K562 (cell line): ENCODE data around the gene GGA2. TPM values are rescaled to one million over a fixed set of nuclear protein-coding genes. Genes with fewer than 3 reads are reported as not detected.

Experiments used
- ATAC-seq: fragments of 200-7000 bp; cut with Tn5 transposase; 3 replicates; pipeline ENCODE4 v1.9.1; 2020; ENCODE audit warnings: moderate library complexity
- BruUV-seq: library from RNA; stranded (reverse); fragments of 400-500 nt; replicated peaks from 2 replicates; lab custom pipeline; 2021; lab: Mats Ljungman, UMichigan
- CTCF ChIA-PET: fragments of 300-600 bp; formaldehyde crosslinking; extraction: SDS; loops from one replicate; lab custom pipeline; 2021; ENCODE audit warnings: low intra/inter-chr PET ratio; lab: Yijun Ruan, JAX
- POLR2A ChIA-PET: fragments of 300-600, 350-650 bp; sonication (Branson Sonifier 250); formaldehyde crosslinking; extraction: SDS; loops from one replicate; lab custom pipeline; 2021; ENCODE audit warnings: antibody characterized with exemption, inconsistent platforms; lab: Yijun Ruan, JAX
- DNase-seq, 4 experiments: peaks; one replicate each; pipeline versions ENCODE4 v3.0.0 to v3.0.0-alpha.2; 2011 to 2018; ENCODE audit warnings: low spot score in 3 of 4, mixed read lengths in 3 of 4; ENCODE audit errors: extremely low read depth in 1 of 4
- FAIRE-seq: peaks from 2 replicates; lab custom pipeline; 2011; peaks lifted over from hg19 to GRCh38; lab: Jason Lieb, UNC
- H2AFZ ChIP-seq: 2 replicates; pipeline ENCODE4 v1.6.0; 2011; ENCODE audit warnings: low read depth, low read length, control low read depth, inconsistent platforms
- H3K27ac ChIP-seq: fragments of 200-600 bp; 3 replicates; pipeline ENCODE4 v1.8.0; 2011; ENCODE audit warnings: low read depth, mild to moderate bottlenecking, control low read depth, inconsistent platforms, low read length, moderate library complexity, mixed read lengths; ENCODE audit errors: extremely low read depth
- H3K27me3 ChIP-seq, 2 experiments: fragments of 300-600 bp in 1 of 2; 2 replicates in 1 of 2; 3 replicates in 1 of 2; pipeline versions ENCODE4 v1.6.0 to v1.8.0; 2011; ENCODE audit warnings: inconsistent platforms in 2 of 2, low read length in 2 of 2, mild to moderate bottlenecking in 1 of 2, mixed read lengths in 1 of 2, moderate library complexity in 1 of 2; ENCODE audit not compliant: control insufficient read depth in 2 of 2, insufficient read depth in 2 of 2
- H3K36me3 ChIP-seq: fragments of 300-600 bp; 3 replicates; pipeline ENCODE4 v1.8.0; 2011; ENCODE audit warnings: mild to moderate bottlenecking, low read length, inconsistent platforms; ENCODE audit not compliant: control insufficient read depth, insufficient read depth
- H3K4me1 ChIP-seq, 2 experiments: fragments of 200-600 bp in 1 of 2; replicated peaks in 1 of 2; 2 replicates in 1 of 2; 3 replicates in 1 of 2; pipeline versions ENCODE4 v1.5.1 to v1.8.0; 2011; ENCODE audit warnings: inconsistent platforms in 2 of 2, low read length in 2 of 2, mild to moderate bottlenecking in 1 of 2, mixed read lengths in 1 of 2, moderate library complexity in 1 of 2; ENCODE audit not compliant: control insufficient read depth in 2 of 2, insufficient read depth in 2 of 2
- H3K4me2 ChIP-seq: 2 replicates; pipeline ENCODE4 v1.6.1; 2011; ENCODE audit warnings: low read length, control low read depth, inconsistent platforms, mixed read lengths; ENCODE audit not compliant: insufficient read depth
- H3K4me3 ChIP-seq: fragments of 200-600 bp; sonication (generic), shearing (Covaris generic); 2 replicates; pipeline ENCODE4 v1.5.1; 2016; ENCODE audit warnings: control low read depth, inconsistent platforms
- H3K79me2 ChIP-seq: fragments of 200-600 bp; 3 replicates; pipeline ENCODE4 v1.8.0; 2011; ENCODE audit warnings: low read length, inconsistent platforms; ENCODE audit not compliant: control insufficient read depth, insufficient read depth
- H3K9ac ChIP-seq, 2 experiments: 2 replicates each; pipeline versions ENCODE4 v1.6.0 to v1.6.1; 2011; ENCODE audit warnings: low read depth in 2 of 2, low read length in 2 of 2, control low read depth in 1 of 2, inconsistent platforms in 1 of 2, mild to moderate bottlenecking in 1 of 2, mixed read lengths in 1 of 2; ENCODE audit not compliant: insufficient read depth in 1 of 2
- H3K9me1 ChIP-seq: one replicate; pipeline ENCODE4 v1.6.0; 2011; ENCODE audit warnings: inconsistent platforms, mild to moderate bottlenecking, low read length, moderate library complexity; ENCODE audit not compliant: control insufficient read depth, insufficient read depth
- H3K9me3 ChIP-seq: replicated peaks from 2 replicates; pipeline ENCODE4 v1.5.1; 2011; ENCODE audit warnings: low read depth, low read length, inconsistent platforms; ENCODE audit not compliant: control insufficient read depth, insufficient read depth
- H4K20me1 ChIP-seq: replicated peaks from 2 replicates; pipeline ENCODE4 v1.6.1; 2011; ENCODE audit warnings: low read length, inconsistent platforms, mixed read lengths; ENCODE audit not compliant: control insufficient read depth, insufficient read depth
- BDP1 ChIP-seq: IDR thresholded peaks from 3 replicates; pipeline ENCODE4 v1.6.1; 2011; ENCODE audit not compliant: insufficient read length, insufficient read depth
- C11orf30 ChIP-seq: fragments of 450-650 bp; IDR thresholded peaks from 2 replicates; pipeline ENCODE4 v1.6.1; 2016; ENCODE audit warnings: low read depth, mild to moderate bottlenecking
- CUX1 ChIP-seq: fragments of 200-800 bp; sonication (Bioruptor generic); IDR thresholded peaks from 2 replicates; pipeline ENCODE4 v1.6.1; 2016; ENCODE audit warnings: missing genetic modification characterization, missing compliant biosample characterization
- EGR1 ChIP-seq: fragments of 450-650 bp; conservative IDR thresholded peaks from 2 replicates; pipeline ENCODE4 v1.6.1; 2017; ENCODE audit warnings: mild to moderate bottlenecking
- ELK1 ChIP-seq: sonication (generic); formaldehyde crosslinking; IDR thresholded peaks from 2 replicates; pipeline ENCODE4 v1.8.1; 2022; ENCODE audit warnings: missing genetic modification reagents
- HMG20A ChIP-seq: fragments of 450-650 bp; formaldehyde crosslinking; conservative IDR thresholded peaks from 2 replicates; pipeline ENCODE4 v1.4.0; 2020; ENCODE audit warnings: mild to moderate bottlenecking, mixed read lengths
- KAT8 ChIP-seq: fragments of 450-650 bp; IDR thresholded peaks from 2 replicates; pipeline ENCODE4 v1.6.1; 2016; ENCODE audit warnings: low read depth, mild to moderate bottlenecking
- KDM2B ChIP-seq: fragments of 250-450 bp; sonication (Bioruptor Pico); IDR thresholded peaks from 2 replicates; pipeline ENCODE4 v1.8.0; 2021; ENCODE audit warnings: mild to moderate bottlenecking, moderate library complexity
- KLF1 ChIP-seq: fragments of 450-650 bp; IDR thresholded peaks from 2 replicates; pipeline ENCODE4 v1.6.1; 2016; ENCODE audit warnings: missing genetic modification characterization, missing compliant biosample characterization
- MED1 ChIP-seq: sonication (generic); formaldehyde crosslinking; IDR thresholded peaks from 2 replicates; pipeline ENCODE4 v1.8.1; 2023; ENCODE audit warnings: missing genetic modification reagents, borderline replicate concordance
- RHOXF2B ChIP-seq: fragments of 250-450 bp; sonication (Bioruptor Pico); conservative IDR thresholded peaks from 2 replicates; pipeline ENCODE4 v1.5.1; 2021
- SMAD2 ChIP-seq: fragments of 150-350 bp; IDR thresholded peaks from 2 replicates; pipeline ENCODE4 v1.6.1; 2014; ENCODE audit warnings: low read depth, mild to moderate bottlenecking, low read length
- SRSF7 ChIP-seq: fragments of 200-400 bp; formaldehyde crosslinking; optimal IDR thresholded peaks from 2 replicates; pipeline ENCODE3; 2017; ENCODE audit warnings: mild to moderate bottlenecking, low read depth, low read length
- ZBTB1 ChIP-seq: sonication (generic); formaldehyde crosslinking; IDR thresholded peaks from 2 replicates; pipeline ENCODE4 v1.8.1; 2023; ENCODE audit warnings: missing genetic modification reagents, low read depth, mild to moderate bottlenecking, borderline replicate concordance
- WGBS: fragments of 100-300 bp; shearing (Covaris generic); methylation state at CpG from one replicate; pipeline ENCODE4 v1.1.6; 2016; ENCODE audit warnings: low coverage, mixed read lengths; ENCODE audit not compliant: insufficient coverage; ENCODE audit errors: missing lambda C conversion rate; 5-methylcytosine and 5-hydroxymethylcytosine counted together
- in situ Hi-C: fragments of 300-500 bp; cut with MboI; formaldehyde crosslinking; loops from 4 replicates; pipeline ENCODE4 v1.15.0; 2018; ENCODE audit warnings: inconsistent platforms, mixed read lengths
- intact Hi-C: fragments of 100-400 bp; cut with micrococcal nuclease; formaldehyde crosslinking; loops from 2 replicates; pipeline ENCODE4 v1.14.2; 2022
- polyA plus RNA-seq, 8 experiments: library from polyadenylated mRNA; depleted of rRNA in 4 of 8; stranded (reverse) in 5 of 8; unstranded in 3 of 8; fragments of >200 nt; fragmentation: Nextera tagmentation in 2 of 8; fragmentation: Illumina TruSeq in 1 of 8; extraction: Ambion mirVana in 2 of 8; extraction: Trizol in 1 of 8; gene quantifications; 2 replicates each; pipeline versions ENCODE4 v1.2.1 to v1.2.3, GENCODE V29; 2011 to 2014; ENCODE audit warnings: inconsistent platforms in 1 of 8, missing spikeins in 1 of 8
- total RNA-seq, 7 experiments: library from RNA; depleted of rRNA in 6 of 7; stranded (reverse); fragments of >200 nt in 6 of 7; fragmentation: Illumina TruSeq in 2 of 7; extraction: Trizol in 2 of 7; gene quantifications; 2 replicates each; pipeline versions ENCODE4 v1.2.1 to v1.2.3, GENCODE V29; 2011 to 2021; ENCODE audit warnings: low replicate concordance in 1 of 7
- TF ChIP-seq, protein P1 (sequence below): fragments of 250-450 bp; sonication (Bioruptor Pico); IDR thresholded peaks from 2 replicates; pipeline ENCODE4 v1.5.0; 2021; ENCODE audit warnings: mild to moderate bottlenecking, borderline replicate concordance

The GGA2 gene
- total and polyA plus RNA-seq, 9 of the 15 experiments (the other 6 are each of a cell fraction or from before 2014, with no cell fraction given): 11.9 to 133 (median 66.3) TPM

DNA sequence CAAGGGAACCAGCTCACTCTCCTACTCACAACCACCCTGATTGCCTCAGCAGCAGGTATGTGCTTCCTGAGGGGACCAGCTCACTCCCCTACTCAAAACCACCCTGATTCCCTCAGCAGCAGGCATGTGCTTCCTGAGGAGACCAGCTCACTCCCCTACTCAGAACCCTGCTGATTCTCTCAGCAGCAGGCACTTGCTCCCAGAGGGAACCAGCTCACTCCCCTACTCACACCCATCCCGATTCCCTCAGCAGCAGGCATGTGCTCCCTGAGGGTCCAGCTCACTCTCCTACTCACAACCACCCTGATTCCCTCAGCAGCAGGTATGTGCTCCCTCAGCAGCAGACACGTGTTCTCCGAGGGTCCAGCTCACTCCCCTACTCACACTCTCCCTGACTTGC lies 31.2 kb downstream of the GGA2 start:
- FAIRE-seq (no peak), ATAC-seq (no peak), DNase-seq (no peak)
- Histone ChIP-seq H3K4me3 (no peak overlapping the region), H3K9me1 (no peaks in the 10 kb centered on the region), H3K27me3 (no peaks in the 10 kb centered on the region), H3K27ac (no peak overlapping the region), H3K9ac (no peak overlapping the region), H3K36me3 (peaks cover 90% of the 10 kb centered on the region), H3K4me2 (no peak overlapping the region), H4K20me1 (0 out of 2 replicates have a peak, but pooled peaks cover 7% of the 10 kb centered on the region), H3K4me1 (no peaks in the 10 kb centered on the region), H3K9me3 (no peaks in the 10 kb centered on the region), H3K79me2 (no peaks in the 10 kb centered on the region), H2AFZ (no peak overlapping the region)
- TF ChIP-seq EGR1: no peak
- no peak for TF ChIP-seq ELK1 (CRISPR knock-in tag)
- no peak for TF ChIP-seq ZBTB1
- no peak for TF ChIP-seq KAT8
- TF ChIP-seq SRSF7: no peak
- TF ChIP-seq HMG20A (CRISPR knock-in tag): no peak
- no peak for TF ChIP-seq MED1 (CRISPR knock-in tag)
- TF ChIP-seq KDM2B: no peak
- no peak for TF ChIP-seq SMAD2
- TF ChIP-seq BDP1: no peak
- TF ChIP-seq RHOXF2B: no peak
- no peak for TF ChIP-seq CUX1
- no peak for TF ChIP-seq C11orf30
- TF ChIP-seq, protein P1, sequence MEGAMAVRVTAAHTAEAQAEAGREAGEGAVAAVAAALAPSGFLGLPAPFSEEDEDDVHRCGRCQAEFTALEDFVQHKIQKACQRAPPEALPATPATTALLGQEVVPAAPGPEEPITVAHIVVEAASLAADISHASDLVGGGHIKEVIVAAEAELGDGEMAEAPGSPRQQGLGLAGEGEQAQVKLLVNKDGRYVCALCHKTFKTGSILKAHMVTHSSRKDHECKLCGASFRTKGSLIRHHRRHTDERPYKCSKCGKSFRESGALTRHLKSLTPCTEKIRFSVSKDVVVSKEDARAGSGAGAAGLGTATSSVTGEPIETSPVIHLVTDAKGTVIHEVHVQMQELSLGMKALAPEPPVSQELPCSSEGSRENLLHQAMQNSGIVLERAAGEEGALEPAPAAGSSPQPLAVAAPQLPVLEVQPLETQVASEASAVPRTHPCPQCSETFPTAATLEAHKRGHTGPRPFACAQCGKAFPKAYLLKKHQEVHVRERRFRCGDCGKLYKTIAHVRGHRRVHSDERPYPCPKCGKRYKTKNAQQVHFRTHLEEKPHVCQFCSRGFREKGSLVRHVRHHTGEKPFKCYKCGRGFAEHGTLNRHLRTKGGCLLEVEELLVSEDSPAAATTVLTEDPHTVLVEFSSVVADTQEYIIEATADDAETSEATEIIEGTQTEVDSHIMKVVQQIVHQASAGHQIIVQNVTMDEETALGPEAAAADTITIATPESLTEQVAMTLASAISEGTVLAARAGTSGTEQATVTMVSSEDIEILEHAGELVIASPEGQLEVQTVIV (CRISPR knock-in tag): no peak
- TF ChIP-seq KLF1: no peak
- 97% methylated on average over 3 of the region's 3 CpGs for WGBS
- in situ Hi-C loops: no loop called here
- BruUV-seq: no TSS peak
- ChIA-PET POLR2A (interaction anchor here (1.1 to 3.4 kb wide), 3 partner anchors 10 to 19 kb away, joined by 3 to 18 read pairs (median 9); no protein-coding TSS in a partner anchor), CTCF (no interaction called here)
- intact Hi-C loops: no loop called here
